Thyroid gland (tissue), 4 donors: ENCODE data around the gene TNKS2. TPM values are rescaled to one million over a fixed set of nuclear protein-coding genes. Genes with fewer than 3 reads are reported as not detected.

Experiments
- DNase-seq, 2 donors: peaks; one replicate each; pipeline ENCODE4 v3.0.0-alpha.2; 2019
- H3K27ac ChIP-seq, 3 donors: fragments of 200-600 bp; sonication (generic); 1 replicate in 2 of 3; 2 replicates in 1 of 3; pipeline ENCODE4 v1.5.1; 2016 to 2019; ENCODE audit warnings: mild to moderate bottlenecking in 1 of 3, moderate library complexity in 1 of 3
- H3K27me3 ChIP-seq: fragments of 200-600 bp; sonication (generic); one replicate; pipeline ENCODE4 v1.5.1; 2019
- H3K36me3 ChIP-seq, 2 donors: fragments of 200-600 bp; sonication (generic); one replicate each; pipeline ENCODE4 v1.5.1; 2016 to 2019
- H3K4me1 ChIP-seq, 2 donors: fragments of 200-600 bp; sonication (generic); one replicate each; pipeline ENCODE4 v1.5.1; 2017 to 2019
- H3K4me3 ChIP-seq, 3 donors: fragments of 200-600 bp; sonication (generic); replicated peaks in 1 of 3; 1 replicate in 2 of 3; 2 replicates in 1 of 3; pipeline ENCODE4 v1.5.1; 2016; ENCODE audit warnings: mild to moderate bottlenecking in 1 of 3
- H3K9me3 ChIP-seq: fragments of 200-600 bp; sonication (generic); one replicate; pipeline ENCODE4 v1.5.1; 2017
- POLR2A ChIP-seq, 2 donors: fragments of 450-650 bp; IDR thresholded peaks; one replicate each; pipeline ENCODE4 v1.6.1; 2017; ENCODE audit warnings: antibody characterized with exemption in 2 of 2, mild to moderate bottlenecking in 2 of 2, moderate library complexity in 1 of 2
- WGBS, 2 donors: methylation state at CpG; one replicate each; pipeline ENCODE4 v1.1.5; 2017; 5-methylcytosine and 5-hydroxymethylcytosine counted together
- intact Hi-C: fragments of 100-400 bp; cut with DNase I; formaldehyde crosslinking; loops from one replicate; pipeline ENCODE4 v1.15.1; 2023
- total RNA-seq, 4 donors: library from RNA; depleted of rRNA; stranded (reverse); fragments of >200 nt; gene quantifications; one replicate each; pipeline ENCODE4 v1.2.3, GENCODE V29; 2016
- TF ChIP-seq, protein P1 (sequence below), 6 experiments: fragments of 200-600 bp in 3 of 6; fragments of 450-650 bp in 3 of 6; sonication (generic) in 3 of 6; IDR thresholded peaks; one replicate each; pipeline ENCODE4 v1.5.1; 2016 to 2019; ENCODE audit warnings: antibody characterized with exemption in 6 of 6, mild to moderate bottlenecking in 2 of 6, inconsistent platforms in 1 of 6, moderate library complexity in 1 of 6

Gene TNKS2
- total RNA-seq, 4 donors from 2014 or later = 56.5 to 99.7 (median 66.1) TPM

DNA sequence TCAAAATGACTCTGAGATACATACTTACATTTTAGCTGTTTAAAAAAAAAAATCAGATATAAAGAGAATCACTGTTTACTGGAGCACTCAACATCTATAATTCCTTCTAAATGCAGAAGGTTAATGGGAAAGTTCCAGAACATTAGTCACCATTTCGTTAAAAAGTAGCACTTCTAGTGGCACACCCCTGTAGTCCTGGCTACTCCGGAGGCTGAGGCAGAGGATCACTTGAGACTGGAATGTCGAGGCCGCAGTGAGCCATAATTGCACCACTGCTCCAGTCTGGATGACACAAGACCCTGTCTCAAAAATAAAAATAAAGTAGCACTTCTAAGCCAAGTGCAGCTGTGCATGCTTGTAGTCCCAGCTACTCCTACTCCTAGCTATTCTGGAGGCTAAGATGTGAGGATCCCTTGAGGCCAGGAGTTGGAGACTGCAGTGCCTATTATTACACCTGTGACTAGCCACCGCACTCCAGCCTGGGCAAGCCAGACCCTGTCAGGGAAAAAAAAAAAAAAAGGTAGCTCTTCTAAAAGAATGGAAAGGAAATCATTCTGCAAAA, 108.9 kb downstream of the TNKS2 start:
- Histone ChIP-seq H3K9me3 (no peaks in the 10 kb centered on the region), H3K36me3 (no peaks in the 10 kb centered on the region), H3K4me1 (peaks cover 0 to 6% of the 10 kb centered on the region in 2 donors), H3K27ac (no peak overlapping the region), H3K27me3 (no peaks in the 10 kb centered on the region), H3K4me3 (no peak overlapping the region)
- TF ChIP-seq, protein P1, sequence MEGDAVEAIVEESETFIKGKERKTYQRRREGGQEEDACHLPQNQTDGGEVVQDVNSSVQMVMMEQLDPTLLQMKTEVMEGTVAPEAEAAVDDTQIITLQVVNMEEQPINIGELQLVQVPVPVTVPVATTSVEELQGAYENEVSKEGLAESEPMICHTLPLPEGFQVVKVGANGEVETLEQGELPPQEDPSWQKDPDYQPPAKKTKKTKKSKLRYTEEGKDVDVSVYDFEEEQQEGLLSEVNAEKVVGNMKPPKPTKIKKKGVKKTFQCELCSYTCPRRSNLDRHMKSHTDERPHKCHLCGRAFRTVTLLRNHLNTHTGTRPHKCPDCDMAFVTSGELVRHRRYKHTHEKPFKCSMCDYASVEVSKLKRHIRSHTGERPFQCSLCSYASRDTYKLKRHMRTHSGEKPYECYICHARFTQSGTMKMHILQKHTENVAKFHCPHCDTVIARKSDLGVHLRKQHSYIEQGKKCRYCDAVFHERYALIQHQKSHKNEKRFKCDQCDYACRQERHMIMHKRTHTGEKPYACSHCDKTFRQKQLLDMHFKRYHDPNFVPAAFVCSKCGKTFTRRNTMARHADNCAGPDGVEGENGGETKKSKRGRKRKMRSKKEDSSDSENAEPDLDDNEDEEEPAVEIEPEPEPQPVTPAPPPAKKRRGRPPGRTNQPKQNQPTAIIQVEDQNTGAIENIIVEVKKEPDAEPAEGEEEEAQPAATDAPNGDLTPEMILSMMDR (IDR thresholded peaks at IDR 0.05) = no peak
- no peak for TF ChIP-seq POLR2A (IDR thresholded peaks at IDR 0.05)
- intact Hi-C loops = no loop called here
- no peak for DNase-seq
- WGBS, 2 donors = 82 to 89% methylated on average over 5 of the region's 5 CpGs

DNA sequence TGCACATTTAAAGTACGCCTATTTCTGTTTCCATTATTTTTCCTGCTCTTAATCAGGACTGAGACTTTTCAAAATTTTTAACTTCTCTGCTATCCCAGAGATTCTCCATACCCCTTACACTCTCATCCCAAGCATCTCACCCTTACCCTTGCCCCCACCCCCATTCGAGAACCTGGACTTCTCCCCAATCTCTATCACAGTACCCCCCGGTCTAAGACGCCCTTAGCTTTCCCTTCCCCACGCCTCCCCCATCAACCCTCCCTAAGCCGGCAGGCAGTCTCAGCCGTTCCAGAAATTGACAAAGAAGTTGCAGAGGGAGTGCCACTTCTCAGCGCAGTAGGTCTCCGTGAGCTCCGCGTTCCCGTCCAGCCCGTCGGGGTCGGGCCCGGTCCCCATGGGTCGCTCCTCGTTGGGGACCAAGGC, 109.7 kb downstream of the TNKS2 start:
- TF ChIP-seq, protein P1 (IDR thresholded peaks at IDR 0.05) = no peak
- no peak for TF ChIP-seq POLR2A (IDR thresholded peaks at IDR 0.05)
- Histone ChIP-seq H3K27ac (peak overlapping the region; percentile 22 to 77 (median 72)), H3K4me1 (peaks cover 0 to 6% of the 10 kb centered on the region in 2 donors), H3K36me3 (no peaks in the 10 kb centered on the region), H3K4me3 (peak overlapping the region; percentile 43 to 84 (median 56)), H3K9me3 (no peaks in the 10 kb centered on the region), H3K27me3 (no peaks in the 10 kb centered on the region)
- intact Hi-C loops = no loop called here
- no peak for DNase-seq
- 4 to 7% methylated on average over 12 to 17 of the region's 18 CpGs for WGBS, 2 donors

DNA sequence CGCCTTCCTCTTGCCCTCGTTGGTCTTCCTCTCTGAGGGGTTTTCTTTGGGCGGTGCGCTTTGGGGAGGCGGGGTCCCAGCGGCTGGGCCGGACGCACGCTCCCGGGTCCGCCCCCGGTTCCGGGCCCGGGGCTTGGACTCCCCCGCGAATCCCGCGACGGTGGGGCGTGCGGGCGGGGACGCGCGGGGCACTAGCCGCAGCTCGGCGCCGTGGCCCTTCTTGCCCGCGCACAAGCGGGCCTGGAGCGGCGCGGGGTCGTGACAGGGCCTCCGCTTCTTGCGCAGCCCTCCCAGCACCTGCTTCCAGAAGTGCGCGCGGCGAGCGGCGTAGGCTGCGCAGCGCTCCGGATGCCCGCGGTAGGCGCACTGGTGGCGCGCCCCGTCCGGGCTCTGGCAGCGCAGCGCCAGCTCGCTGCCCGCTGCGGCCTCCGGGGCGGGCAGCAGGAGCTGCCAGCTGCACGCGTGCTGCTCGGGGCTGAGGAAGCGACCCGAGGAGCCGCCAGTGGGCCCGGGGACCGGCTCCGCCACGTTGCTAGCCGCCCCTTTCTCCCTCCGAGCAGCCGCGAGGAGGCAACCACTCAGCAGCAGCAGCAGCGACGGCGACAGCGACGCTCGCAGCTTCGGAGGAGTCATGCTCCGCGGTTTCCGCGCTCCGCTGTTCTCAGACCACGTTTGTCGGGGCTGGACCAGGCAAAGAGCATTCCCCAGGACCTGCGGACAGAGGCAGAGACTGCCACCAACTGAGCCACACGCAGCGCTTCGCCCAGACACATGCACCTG, 110.3 kb downstream of the TNKS2 start:
- Histone ChIP-seq H3K9me3 (no peaks in the 10 kb centered on the region), H3K4me1 (peaks cover 0 to 6% of the 10 kb centered on the region in 2 donors), H3K36me3 (no peaks in the 10 kb centered on the region), H3K27me3 (no peaks in the 10 kb centered on the region), H3K27ac (peak overlapping the region; percentile 22 to 77 (median 72)), H3K4me3 (peak overlapping the region; percentile 43 to 84 (median 56))
- peak; percentile 78 to 83 for DNase-seq
- 0 to 3% methylated on average over 4 to 8 of the region's 93 CpGs for WGBS, 2 donors
- intact Hi-C loops = no loop called here
- TF ChIP-seq, protein P1 (IDR thresholded peaks at IDR 0.05) = peak in 4 of 6 experiments; percentile 16 to 51 (median 29)
- TF ChIP-seq POLR2A (IDR thresholded peaks at IDR 0.05) = peak in 1 of 2 donors; percentile 51

DNA sequence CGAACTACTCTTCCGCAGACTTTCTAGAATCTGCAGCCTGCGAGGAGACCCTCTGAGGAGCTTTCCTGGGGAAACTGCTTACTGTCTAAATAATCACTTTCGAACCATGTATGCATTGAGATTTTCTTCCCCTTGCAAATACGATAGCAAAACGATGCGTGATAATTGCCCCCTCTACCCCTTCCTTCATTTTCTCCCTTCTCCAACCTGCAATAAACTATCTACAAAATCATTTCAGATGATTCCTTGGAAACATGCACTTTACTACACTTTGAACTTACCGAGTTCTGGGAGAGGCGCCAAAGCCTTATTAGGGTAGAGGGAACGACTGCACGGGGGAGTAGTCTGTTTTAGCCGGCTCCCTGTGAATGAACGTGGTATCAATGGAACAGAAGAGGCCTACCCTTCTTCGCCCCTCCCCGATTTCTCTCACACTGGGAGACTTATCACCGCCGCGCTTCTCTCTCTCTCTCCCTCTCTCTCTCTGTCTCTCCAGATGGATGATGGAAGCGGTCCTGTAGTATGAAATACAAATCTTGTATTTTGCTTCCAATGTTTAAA, 111.0 kb downstream of the TNKS2 start, which contains the start of gene FGFBP3:
TSS of gene FGFBP3 (minus strand) at position 370 of the 561 bp plus-strand sequence. CDS start 517 bp downstream, outside the sequence.
- 1% methylated on average over 19 of the region's 19 CpGs for WGBS, 2 donors

More for the DNA sequence above, 111.0 kb downstream of the TNKS2 start, which contains the start of gene FGFBP3:
- Histone ChIP-seq H3K27ac (peak within 1 kb of the TSS; percentile 22 to 77 (median 72)), H3K4me3 (peak within 1 kb of the TSS; percentile 43 to 84 (median 56)), H3K36me3 (no peaks in the 10 kb centered on the region), H3K4me1 (peaks cover 0 to 6% of the 10 kb centered on the region in 2 donors), H3K27me3 (no peaks in the 10 kb centered on the region), H3K9me3 (no peaks in the 10 kb centered on the region)
- no peak for TF ChIP-seq POLR2A (IDR thresholded peaks at IDR 0.05)
- TF ChIP-seq, protein P1 (IDR thresholded peaks at IDR 0.05) = peak in 1 of 6 experiments; percentile 3
- DNase-seq = peak; percentile 25 to 30
- intact Hi-C loops = no loop called here
